Right forelimb (tissue), 1 donor: Measurements from ENCODE around the gene KLHDC3.

ENCODE experiments used
- DNase-seq: peaks from one replicate; pipeline ENCODE4 v3.0.0-alpha.2; 2018

The KLHDC3 gene, protein sequence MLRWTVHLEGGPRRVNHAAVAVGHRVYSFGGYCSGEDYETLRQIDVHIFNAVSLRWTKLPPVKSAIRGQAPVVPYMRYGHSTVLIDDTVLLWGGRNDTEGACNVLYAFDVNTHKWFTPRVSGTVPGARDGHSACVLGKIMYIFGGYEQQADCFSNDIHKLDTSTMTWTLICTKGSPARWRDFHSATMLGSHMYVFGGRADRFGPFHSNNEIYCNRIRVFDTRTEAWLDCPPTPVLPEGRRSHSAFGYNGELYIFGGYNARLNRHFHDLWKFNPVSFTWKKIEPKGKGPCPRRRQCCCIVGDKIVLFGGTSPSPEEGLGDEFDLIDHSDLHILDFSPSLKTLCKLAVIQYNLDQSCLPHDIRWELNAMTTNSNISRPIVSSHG

DNA sequence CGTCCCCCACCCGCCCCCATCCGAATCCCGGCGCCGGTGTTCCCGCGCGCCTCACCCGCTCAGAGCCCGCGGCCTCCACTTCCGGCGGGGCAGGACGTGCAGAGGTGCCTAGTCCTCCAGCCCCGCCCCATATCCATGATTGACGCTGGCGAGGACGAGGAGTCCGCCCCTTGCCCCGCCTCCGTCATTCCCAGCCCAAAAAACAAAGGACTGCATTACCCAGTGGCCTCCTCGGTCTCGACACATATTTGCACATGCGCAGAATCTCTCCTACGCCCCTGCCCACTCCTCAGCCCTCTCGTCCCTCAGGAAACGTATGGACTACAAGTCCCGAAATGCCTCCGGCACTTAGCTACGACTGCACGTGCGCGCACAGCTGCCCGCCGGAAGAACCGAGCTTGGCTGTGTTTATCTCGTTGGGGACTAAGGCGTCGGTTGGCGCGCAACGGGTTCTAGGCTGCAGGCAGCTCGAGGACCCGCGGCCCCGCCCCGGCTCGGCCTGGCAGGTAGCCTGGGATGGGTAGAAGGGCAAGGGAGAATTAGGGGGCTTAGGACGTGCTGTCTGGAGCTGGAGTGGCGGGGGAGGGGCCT is at the start of gene KLHDC3, which contains the start of gene MEA1:
TSS of gene KLHDC3 (plus strand) at position 407 of the 591 bp plus-strand sequence. CDS start 2,944 bp downstream, outside the sequence.
TSS of gene MEA1 (minus strand) at position 104 of the 591 bp plus-strand sequence. CDS start 133 bp downstream, outside the sequence.
- peak; percentile 99 for DNase-seq

DNA sequence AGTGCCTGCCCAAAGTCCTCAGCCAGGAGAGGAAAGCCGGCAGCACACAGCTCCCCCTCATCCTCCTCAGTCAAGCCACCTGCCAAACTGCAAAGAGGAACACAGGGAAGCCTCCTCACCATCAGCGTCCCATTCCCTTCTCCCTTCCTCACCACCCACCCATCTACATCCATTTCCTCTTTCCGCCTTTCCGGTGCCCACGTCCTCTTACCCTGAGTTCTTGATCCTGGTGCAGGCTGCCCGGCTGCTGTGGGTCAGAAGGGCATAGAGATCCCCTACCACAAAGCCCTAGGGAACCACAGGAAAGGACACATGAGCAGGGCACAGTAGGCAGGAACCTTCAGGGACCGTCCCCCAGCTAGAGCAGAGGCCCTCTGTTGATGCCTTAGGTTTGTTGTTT is 47.5 kb upstream of the KLHDC3 start:
- no peak for DNase-seq

DNA sequence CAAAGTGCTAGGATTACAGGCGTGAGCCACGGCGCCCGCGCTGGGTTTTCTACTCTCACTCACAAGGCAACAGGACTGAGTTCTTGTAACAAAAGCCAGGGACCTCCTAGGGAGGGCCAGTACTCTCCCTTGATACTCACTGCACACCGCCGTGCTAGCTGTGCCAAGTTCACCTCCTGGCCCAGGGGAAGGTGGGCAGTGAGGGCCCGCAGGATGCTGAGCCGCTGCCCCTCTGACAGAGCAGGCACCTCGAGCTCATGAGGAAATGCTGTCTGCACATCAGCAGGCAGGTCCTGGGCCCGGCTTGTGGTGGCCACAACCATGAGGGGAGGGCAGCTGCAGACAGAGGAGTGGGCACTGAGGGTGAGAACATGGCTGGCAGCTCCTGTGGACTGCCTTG is 46.8 kb upstream of the KLHDC3 start:
- DNase-seq: no peak

DNA sequence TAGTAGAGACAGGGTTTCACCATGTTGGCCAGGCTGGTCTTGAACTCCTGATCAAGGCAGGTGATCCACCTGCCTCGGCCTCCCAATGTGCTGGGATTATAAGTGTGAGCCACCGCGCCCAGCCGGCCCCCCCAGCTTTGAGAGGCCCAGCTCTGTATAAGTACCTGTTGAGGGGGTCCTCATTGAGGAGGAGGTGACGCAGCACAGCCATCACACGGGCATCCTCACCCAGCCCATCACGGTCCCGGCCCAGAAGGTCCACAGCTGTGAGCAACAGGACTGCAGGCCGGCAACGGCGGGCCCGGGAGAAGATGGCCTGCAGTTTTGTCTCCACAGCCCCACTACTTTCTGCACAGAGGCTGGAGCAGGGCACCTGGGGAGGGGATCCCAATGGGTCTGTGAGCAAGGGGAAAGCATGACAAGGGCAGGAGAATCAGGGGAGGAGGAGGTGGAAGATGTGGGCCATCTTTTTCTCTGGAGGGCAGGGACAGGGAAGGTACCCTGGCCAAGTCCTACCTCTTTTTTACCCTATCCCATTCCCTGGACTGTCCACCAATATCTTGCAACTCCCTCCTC is 45.8 kb upstream of the KLHDC3 start:
- DNase-seq: no peak

DNA sequence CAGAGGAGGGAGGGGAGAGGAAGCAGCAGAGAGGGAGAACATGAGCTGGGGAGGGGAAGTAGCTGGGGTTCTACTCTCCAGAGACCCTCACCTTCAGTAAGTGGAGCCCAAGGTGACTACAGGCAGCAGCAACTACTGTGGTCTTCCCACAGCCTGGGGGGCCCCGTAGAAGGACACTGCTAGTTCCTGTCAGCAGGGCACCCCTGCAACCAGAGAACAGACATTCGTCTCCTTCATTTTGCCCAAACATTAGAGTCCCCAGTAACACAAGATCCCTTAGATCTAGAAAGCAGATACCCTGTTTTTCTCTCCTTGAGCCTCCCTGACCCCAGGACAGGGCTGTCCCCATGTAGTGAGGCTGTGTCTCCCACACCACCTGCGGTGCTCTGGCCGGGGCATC is 45.3 kb upstream of the KLHDC3 start:
- DNase-seq: no peak

DNA sequence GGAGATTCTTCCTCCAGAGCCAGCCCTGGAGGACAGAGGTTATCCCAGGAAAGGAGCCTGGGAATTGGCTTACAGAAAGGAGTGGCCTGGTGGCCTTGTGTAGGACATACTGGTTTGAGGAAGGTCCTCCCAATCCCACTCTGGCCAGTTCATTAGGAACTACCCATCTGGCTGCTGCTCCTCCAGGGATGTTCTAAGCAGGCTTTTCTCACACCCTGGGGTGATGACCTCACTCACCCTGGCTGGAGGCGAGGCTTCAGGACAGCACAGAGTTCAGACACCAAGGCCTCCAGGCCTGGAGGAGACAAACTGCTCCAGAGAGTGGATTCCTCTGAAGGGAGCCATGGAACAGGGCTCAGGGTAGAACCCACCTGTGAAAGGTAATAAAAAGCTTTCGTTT is 44.6 kb upstream of the KLHDC3 start:
- no peak for DNase-seq

DNA sequence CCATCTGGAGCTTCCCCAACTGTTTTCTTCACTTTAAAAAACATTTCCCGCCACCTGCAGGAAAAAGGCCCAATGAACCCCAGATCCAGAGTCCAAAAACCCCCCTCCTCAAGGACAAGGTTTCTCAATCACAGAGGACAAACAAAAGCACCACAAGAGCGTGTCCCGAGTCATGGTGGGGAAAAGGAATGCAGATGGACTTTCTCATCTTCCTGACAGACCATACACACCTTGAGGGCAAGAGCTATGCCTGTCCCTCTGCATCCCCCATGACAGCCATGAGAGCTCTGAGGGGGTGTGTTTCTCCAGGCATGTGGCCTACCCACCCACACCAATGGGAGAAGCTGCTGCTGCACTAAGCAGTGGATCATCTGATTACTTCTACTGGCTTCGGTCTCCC is 44.1 kb upstream of the KLHDC3 start:
- no peak for DNase-seq

DNA sequence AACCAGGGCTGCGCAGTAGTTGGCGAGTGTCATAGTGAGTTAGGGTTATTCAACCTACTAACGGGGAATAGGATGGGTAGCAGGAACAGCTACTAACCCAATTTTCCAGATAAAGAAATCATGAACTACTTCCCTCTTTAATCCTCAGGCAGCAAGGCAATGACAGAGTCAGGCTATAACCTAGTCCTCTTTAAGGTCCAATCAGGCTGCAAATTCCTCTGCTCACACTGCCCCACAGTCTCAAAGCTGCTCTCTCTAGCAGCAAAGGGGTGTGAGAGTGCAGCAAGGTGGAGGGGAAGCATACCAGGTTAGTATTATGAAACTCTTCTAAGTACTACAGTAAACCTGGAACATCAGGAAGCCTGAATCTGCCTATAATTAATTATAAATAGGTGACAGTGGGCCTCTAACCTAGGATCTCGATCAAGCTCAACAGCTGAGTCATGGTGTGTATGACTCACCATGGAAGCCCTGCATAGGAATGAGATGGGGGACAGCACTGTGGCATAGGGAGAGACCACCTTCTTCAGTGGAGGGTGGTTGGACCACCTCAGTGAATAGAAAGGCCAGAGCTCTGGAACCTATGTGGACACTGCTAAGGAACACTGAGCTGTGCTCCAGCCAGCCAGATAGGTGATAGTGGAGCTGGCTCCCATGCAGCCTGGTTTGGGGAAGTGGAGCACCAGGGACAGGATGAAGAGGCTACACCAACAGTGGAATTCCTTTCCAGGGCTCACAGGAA is 43.0 kb upstream of the KLHDC3 start:
- no peak for DNase-seq

DNA sequence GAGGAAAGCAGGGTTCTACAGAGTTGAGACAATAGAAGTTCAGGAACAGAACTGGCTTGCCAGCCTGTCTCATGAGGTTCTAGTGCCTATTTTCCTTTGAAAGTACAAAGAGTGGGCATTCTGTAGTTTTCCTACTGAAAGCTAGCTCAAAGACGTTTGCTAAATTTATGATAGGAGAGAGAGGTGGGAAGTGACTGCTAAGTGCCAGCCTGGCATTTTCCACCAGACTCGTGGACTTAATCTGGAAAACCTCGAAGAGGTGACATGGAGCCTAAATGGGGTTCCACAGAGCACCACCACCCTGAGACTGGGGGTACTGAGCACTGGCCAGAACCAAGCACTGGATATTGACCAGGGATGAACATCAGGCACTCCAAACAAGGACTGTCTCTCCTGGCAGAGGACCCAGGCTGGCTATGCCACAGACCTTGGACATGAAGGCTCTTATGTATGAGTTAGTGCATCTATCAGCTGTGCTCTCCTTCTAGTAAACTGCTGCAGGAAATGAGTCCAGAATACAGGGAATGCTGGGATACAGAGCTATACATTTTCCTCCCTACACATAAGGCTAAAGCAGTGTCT is 42.2 kb upstream of the KLHDC3 start:
- DNase-seq: no peak

DNA sequence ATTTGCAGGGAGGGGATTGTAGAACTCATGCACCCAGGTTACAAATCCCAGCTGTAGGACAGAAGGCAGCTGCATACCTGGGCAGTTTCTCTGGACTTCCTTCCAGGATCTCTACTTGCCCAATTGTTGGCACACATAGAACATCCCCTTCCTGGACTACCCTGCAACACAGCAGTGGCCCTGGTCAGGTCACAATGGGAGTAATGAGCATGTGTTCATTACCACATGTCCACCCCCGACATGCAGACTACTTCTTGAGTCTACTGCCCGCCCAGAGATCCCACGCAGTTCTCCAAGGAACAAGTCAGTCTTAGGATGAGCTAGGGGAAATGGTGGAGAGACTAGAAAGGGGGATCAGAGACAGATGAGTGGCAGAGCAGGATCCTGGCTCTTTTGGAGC is 40.1 kb upstream of the KLHDC3 start:
- DNase-seq: no peak

DNA sequence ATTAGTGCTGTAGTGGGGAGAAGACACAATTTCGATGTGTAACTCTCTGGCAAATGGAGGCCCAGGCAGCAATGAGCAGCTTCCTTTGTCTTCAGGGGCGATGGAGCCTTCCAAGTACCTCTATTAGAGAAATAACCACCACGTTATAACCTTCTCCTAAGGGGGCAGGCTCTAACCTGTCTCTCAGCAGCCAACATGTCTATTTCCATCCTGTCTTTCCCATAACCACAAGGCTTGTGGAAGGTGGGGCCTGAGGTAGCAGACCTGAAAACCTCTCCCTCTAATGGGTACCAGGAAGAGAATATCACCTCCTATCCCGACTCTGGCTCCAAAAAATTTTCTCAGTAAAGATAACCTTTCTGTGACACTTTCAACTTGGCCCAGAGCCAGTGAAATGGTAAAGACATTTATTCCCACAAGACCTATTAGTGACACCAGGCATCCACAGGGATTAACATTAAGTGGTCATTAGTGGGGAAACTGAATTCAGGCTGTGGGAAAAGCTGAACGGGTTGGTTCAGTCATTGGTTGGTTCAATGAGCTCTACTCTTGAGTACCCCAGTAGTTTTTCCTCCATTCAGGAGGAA is 39.0 kb upstream of the KLHDC3 start:
- DNase-seq: no peak

DNA sequence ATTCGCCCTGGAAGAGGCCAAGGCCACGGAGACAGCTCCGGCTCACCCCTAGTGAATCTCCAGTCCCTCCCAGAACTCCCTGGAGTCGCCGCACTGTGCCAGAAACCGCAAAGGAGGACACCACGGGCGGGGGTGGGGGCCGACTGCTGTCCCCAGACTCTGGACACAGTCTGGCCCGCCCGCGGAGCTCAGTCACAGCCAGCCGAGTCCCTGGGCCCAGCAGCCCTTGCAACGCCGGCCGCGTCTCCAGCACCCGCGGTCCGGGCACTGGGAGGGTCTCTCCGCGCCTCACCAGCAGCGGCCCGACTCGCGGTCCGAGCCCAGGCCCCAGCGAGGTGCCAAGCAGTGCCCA is 35.6 kb upstream of the KLHDC3 start:
- peak; percentile 57 for DNase-seq

DNA sequence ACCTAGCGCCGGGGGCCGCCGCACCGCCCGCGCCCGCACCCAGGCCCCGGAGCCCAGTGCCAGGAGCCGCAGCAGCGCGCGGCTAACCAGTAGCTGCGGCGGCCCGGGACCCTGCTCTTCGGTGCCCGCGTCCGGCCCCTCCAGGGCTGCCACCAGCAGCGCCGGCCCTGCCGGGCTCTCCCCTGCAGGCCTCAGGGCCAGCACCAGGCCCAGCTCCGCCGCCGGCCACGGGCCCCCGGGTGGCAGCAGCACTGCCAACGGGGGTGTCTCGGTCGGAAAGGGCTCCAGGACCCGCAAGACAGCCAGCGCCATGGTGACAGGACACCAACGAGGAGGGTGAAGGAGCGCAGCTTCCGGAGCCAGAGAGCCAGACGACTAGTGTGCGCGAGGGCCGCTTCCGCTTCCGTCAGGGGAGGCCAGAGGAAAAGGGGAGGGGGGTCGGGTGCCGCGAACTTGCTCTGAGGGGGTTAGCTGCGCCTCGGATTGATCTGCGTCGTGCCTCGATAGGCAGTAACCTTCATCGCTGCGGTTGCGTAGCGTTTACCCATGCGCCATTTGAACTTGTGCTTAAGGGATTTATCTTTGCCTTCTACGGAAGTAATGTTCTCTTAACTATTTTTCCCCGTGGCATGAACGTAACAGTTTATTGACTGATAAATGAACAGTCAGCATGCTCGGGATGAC is 35.1 kb upstream of the KLHDC3 start, which contains the start of gene PEX6:
TSS of gene PEX6 (minus strand) at position 343 of the 684 bp plus-strand sequence. CDS start at position 312, 31 bp downstream.
- peak; percentile 92 for DNase-seq

DNA sequence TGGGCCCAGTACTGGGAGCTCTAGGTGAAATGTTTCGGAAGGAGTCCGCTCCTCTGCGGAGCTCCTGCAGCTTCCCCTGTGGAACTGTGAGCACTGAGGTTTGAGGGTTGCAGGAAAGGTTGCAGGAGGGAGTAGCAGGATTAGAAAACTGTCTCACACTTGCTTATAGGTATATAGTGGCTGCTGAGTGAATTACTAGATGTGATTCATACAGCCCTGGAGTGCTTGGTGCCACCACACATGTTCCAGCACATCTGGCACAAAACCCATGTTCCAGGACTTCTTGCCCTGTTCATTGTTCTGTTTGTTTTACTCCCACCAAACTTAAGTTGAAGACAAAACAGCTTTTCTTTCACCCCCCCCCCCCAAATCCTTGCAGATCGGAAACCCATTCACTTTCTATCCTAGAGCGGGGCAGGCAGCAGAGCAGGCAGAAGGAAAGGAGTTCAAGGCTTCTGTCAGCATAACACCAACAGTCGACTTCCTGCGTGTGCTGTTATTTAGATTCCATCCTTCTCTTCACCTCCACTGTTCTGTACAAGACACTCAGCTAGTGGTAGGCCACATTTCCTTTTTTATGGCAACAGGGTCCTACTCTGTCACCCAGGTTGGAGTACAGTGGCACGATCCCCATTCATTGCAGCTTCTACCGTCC is 34.4 kb upstream of the KLHDC3 start:
- DNase-seq: no peak

DNA sequence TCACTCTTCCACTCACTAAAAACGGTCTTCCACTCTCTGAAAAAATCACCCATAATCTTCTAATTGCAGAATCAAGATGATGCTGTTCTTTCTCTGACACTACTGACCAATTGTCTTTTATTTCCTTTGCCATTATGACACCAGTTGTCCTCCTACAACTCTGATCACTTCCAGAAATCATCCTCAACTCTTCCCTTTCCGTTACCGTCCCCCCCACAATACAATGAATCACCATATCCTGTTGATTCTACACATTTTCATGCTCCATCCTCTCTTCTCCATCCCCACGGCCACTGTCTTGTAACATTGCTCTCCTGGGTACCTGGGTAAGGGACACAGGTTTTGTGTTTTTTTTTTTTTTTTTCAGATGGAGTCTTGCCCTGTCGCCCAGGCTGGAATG is 32.2 kb upstream of the KLHDC3 start:
- no peak for DNase-seq

DNA sequence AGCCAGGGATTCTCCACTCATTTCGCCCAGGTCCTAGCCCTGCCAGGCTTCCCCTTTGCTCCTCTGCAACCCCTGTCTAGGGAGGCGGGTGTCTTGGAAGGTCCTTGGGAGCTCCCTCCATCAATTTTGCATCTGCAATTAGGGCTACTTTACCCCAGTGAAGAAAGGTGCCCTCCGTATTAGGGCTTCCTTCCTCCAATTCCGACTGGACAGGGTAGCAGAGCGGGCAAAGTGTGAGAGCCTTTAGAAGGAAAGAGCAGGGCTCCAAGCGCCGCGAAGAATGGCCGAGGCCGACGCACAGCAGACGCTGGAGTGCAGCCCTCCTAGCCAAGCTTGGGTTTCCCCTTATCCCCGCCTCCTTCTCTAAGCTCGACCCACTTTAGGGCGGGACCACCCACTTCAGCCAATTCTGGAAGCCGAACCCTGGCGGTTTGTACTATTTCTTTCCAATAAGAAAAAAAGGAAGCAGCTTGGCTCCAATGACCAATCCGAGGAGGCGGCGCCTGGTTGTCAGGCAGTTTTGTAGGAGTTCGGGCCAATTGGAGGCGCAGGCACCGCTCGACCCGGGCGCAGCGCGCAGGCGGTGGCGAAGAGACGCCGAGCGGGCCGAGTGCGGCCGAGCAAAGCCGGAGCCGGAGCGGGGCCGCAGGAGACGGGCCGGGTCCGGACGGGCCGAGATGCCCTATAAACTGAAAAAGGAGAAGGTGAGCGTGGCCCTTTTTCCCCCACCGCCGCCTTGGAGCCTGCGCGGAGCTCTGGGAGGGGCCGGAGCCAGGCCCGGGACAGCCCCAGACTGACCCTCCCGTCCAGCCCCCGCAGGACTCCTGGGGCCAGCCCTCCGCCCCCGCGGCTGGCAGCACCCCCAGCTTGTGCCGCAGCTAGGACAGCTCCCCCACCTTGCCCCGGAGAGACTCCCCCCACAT is 29.8 kb upstream of the KLHDC3 start, which contains the start of gene PPP2R5D:
TSS of gene PPP2R5D (plus strand) at position 570 of the 923 bp plus-strand sequence. CDS start at position 678, 108 bp downstream.
- DNase-seq: peak; percentile 97

DNA sequence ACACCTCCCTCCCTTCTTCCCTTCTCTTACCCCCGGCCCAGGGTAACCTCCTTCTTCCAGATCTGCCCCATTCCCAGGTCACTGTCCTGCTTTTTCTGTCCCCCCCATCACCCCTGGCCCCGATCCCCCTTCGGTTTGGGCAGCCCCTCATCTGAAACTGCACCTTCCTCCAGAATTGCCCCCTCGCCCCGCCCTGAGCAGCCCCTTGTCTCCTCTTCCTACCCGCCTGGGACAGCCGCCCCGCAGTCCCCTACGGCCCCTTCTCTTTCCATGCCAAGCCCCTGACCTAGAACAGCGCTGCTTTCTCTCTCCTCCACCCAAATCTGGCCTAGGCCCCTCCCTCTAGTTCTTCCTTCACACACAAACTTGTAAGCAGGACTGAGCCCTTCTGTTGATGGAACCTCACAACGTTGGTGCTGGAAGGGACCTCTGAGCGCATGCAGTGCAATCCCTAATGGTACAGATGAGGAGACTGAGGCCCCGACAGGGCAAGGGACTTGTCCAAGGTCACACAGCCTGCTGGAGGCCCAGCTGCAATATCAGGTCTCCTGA is 29.0 kb upstream of the KLHDC3 start:
- DNase-seq: no peak

DNA sequence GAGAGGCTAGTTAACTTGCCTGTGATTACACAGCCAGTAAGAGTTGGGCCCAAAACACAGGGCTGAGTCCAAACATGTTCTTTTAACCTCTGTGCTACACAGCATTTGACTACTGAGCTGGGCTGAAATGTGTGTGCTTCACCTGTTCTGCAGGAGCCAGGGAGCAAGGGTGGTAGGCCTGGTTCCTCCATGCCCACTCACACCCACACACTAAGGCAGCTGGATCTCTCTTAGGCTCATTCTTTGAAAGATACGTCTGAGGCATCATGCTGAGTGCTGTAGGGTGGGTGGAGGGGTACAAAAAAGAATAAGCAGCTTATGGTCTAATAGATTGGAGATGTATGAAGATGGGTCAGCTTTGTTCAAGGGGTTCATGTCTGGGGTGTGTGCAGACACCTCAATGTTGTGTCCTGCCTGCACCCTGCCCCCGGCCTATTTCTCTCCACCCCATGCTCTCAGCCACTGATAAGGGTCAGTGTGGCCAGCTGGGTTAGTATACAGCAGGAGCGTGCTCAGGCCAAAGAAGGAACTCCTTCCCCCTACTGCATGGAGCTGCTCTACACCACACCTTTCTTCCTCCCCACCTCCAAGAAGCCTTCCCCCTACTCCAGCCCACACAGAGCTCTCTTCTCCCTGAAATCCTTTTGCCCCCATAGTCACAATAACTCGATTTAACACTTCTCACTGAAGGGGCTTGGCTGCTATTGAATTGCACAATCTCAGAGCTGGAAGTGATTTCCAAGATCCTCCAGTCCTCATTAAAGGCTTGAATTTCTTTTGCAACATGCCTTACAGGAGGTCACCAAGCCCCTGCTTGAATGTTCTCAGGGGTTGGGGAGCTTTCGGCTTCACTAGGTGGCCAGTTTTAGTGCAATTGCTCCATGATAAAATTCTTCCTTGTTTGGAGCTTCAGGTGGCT is 26.3 kb upstream of the KLHDC3 start:
- no peak for DNase-seq
